Left renal cortex interstitium (tissue), 4 donors: ENCODE measurements around the gene DSTYK. TPM values are rescaled to one million over a fixed set of nuclear protein-coding genes. Genes with fewer than 3 reads are reported as not detected.
A peak's percentile ranks its signal among the peaks of the same experiment; 100 is the strongest.
"Not testable (repeated sequence)": the region's sequence is repeated elsewhere in the genome, so short reads cannot be mapped to it uniquely, and the experiment has no call there.

Experiments
- DNase-seq, 4 donors: peaks; one replicate each; pipeline ENCODE4 v3.0.0-alpha.2; 2013; ENCODE audit warnings: low read depth in 4 of 4, low spot score in 2 of 4, missing footprints in 1 of 4
- polyA plus RNA-seq, 4 donors: library from polyadenylated mRNA; unstranded; fragments of 120-200 nt; gene quantifications; one replicate each; pipeline ENCODE4 v1.2.1, GENCODE V29; 2013; ENCODE audit not compliant: insufficient read length in 4 of 4

DSTYK gene
- polyA plus RNA-seq, 4 donors = 16.3 to 19.9 (median 18.8) TPM

DNA sequence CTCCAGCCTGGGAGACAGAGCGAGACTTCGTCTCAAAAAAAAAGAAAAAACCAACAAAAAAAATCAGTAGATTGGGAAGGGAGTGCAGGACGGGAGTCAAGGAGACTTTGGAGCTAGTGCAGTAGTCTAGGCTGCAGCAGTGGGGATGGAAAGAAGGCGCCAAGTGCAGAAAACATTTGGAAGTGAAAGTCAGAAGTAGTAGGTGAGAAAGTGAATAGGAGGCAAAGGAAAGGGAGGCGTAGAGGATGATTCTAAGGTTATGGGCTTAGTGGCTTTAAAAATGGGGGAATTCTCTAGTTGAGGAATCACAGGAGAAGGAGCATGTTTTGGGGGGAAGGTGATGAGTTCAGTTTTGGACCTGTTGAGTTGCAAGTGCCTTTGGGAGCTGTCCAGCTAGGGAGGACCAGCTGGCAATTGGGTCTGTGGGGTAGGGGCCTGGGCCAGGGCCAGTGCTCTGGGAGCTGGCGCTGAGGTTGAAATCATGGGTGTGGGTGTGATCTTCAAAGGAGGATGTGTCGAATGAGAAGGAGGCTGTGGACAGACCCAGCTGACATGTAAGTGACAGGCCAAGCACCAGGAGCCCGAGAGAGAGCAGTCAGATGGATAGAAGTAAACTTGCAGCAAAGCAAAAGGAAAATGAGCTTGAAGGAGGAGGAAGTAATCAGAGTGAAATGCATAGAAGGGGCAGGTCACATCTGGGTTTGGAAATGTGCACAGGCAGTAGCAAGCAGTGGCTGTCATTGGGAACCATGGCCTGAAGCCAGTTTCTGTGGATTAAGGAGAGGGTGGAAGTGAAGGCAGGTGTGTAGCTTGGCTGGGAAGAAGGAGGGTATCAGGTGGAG is 32.1 kb upstream of the DSTYK start:
- DNase-seq = no peak

DNA sequence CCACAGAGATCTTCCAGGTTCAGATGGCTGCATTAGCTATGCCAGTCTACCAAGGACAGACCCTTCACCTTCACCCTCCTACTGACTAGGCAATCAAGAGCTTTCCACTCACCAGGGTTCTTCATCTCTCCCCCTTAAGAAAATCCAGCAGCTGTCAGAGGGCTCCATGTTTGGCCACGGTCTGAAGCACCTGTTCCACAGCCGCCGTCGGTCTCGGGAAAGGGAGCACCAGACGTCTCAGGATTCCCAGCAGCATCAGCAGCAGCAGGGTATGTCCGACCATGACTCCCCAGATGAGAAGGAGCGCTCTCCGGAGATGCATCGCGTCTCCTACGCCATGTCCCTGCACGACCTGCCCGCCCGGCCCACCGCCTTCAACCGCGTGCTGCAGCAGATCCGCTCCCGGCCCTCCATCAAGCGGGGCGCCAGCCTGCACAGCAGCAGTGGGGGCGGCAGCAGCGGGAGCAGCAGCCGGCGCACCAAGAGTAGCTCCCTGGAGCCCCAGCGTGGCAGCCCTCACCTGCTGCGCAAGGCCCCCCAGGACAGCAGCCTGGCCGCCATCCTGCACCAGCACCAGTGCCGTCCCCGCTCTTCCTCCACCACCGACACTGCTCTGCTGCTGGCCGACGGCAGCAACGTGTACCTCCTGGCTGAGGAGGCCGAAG is 30.0 kb upstream of the DSTYK start:
- DNase-seq = no peak

DNA sequence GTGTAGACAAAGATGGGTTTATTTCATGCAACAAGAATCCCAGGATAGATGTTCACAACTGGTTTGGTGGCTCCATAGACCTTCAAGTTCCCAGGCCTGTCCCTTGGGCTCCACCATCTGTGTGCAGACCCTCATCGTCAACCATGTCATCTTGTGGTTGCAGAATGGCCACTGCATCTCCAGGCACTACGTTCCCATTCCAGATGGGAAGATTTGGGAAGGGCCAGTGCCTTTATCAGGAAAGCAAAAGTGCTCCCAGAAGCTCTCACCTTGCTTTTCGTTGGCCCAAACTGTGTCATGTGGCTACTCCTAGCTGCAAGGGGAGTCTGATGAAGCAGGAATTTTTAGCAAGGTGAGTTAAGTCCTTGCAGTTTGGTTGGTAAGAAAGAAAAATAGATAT is 29.1 kb upstream of the DSTYK start:
- no peak for DNase-seq

DNA sequence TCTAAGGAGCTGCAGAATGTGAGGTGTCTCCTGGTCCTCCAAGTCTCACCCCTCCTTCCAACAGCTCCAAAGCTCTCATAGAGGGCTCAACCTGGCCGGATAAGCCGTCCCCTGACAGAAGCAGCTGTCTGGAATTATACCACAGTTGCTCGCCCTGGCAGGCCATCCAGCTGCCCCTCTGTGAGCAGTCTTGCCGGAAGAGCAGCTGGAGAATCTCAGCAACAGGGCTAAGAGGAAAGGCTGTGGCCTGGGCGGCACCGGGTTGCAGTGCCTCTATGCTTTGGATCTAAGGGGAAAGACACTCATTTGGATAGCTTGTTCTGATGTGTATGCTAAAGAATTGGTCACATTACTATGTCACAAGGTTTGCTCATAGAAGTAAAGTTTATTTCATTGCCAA is 28.6 kb upstream of the DSTYK start:
- DNase-seq = no peak

DNA sequence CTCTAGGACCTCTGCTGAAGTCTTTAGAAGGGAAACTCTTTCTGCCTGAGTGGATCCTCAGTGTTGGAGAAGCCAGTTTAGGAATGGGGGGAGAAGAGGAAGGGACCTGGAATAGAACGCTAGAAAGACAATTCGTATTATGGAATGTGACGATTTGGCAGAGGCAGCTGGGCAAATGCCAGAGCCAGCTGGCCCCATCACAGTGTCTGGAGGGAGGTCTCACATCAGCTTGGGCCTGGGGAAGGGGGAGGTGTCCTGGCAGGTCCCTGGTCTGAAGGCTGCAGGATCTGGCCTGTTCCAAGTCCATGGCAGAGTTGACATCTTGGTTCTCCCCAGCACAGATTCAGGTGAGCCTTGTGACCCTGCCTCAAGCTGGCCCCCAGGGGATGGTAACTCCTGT is 27.6 kb upstream of the DSTYK start:
- DNase-seq = no peak

DNA sequence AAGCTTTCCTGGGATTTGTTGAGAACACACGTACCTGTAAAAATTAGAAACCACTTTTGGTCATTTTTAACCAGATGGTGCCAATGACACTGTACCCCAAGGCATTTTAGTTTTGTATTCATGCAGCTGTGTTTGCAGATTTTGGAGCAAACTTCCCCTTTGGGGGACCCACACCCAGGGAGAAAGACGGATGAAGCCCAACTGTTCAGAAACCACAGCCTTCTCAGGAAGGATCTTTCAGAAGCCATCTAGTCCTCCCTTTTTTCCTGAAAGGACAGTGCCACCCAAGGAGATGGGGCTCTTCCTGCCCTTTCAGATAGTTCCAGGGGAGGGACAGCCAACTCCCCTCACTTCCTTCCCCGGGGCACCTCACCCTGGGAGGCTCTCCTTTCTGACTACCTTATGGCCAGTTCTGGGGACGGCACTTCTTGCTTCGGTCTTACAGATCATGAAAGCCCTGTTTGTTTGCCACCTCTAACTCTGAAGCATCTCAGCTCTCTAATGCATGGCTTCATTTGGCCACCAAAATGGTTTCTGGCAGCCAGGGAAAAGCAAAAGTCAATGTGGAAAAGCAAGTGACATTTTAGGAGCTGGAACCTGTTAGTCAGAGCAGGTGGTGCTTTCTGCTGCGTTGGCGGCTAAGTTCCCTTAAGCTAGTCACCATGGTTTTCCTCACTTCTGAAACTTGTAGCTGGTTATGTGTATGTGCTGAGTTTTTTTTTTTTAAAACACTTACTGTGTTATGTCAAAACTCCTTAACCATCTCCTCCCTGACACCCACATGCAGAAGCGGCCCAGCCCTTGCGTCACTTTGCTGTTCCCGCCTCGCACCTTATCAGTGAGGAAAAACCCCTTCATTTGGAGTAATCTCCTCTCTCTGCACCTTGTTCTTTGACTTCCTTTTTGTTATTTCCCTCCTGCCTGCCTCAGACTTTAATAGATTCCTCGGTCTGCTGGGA is 26.3 kb upstream of the DSTYK start:
- no peak for DNase-seq

DNA sequence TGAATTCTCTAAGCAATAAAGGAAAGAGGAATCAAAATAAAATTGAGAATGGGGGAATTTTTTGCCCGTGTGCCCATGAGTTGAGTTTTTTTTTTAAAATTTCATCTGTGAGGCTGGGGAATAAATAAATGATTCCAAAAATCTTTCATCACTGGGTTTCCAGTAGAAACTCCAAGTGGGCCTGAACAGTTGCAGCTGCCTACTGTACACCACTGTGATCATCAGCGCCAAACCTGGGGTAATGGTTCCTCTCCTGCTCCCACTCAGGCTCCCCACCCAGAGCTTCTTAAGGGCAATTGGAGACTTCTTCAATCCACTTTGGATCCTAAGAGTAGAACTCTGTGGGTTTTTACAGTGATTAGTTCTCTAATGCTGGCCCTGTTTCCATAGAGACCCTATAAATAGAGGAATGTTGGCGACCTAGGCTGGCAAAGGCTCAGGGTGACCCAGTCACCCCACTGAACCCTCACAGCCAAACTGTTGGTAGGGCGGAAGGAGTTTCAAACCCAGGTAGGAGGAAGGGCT is 25.5 kb upstream of the DSTYK start:
- DNase-seq = no peak

DNA sequence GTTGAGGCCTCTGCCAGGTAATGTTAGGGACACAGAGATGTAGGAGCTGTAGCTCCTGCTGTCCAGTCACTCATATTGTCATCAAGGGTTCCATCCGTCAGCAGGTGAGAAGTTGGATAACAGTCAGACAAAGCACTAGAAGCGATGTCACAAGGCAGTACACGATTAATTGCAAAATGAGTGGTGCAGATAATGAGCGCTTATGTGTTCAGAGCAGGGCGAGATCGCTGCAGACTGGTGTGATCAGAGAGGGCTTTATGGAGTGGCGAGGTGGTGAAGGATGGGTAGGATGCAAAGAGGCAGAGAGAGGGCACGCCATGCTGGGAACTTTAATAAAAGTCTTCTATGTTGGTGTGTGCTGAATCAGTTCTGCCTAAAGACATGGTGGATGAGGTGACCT is 25.0 kb upstream of the DSTYK start:
- DNase-seq = no peak

DNA sequence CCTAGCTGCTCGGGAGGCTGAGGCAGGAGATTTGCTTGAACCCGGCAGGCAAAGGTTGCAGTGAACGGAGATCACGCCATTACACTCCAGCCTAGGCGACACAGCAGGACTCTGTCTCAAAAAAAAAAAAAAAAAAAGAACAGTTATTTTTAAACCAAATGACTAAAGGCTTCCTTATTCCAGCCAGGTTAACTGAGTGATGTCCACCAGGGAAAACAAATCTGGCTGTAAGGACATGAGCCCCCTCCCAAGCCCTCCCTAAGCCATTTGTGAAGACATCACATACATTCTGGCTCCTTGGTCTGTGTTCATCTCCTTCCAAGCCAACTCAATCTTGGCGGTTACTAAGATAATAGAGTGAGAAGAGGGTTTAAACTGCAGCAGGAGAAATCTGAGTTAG is 24.4 kb upstream of the DSTYK start:
- no peak for DNase-seq

DNA sequence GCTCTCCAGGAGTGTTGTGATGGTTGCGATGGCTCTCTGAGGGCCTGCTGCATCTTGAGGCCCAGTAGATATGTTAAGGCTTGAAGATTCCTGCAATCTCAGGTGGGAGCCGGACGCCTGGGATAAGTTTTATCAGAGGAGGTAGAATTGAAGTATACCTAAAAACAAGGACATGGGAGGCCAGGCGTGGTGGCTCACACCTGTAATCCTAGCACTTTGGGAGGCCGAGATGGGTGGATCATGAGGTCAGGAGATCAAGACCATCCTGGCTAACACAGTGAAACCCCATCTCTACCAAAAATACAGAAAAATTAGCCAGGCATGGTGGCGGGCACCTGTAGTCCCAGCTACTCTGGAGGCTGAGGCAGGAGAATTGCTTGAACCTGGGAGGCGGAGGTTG is 22.5 kb upstream of the DSTYK start:
- DNase-seq = not testable (repeated sequence)

DNA sequence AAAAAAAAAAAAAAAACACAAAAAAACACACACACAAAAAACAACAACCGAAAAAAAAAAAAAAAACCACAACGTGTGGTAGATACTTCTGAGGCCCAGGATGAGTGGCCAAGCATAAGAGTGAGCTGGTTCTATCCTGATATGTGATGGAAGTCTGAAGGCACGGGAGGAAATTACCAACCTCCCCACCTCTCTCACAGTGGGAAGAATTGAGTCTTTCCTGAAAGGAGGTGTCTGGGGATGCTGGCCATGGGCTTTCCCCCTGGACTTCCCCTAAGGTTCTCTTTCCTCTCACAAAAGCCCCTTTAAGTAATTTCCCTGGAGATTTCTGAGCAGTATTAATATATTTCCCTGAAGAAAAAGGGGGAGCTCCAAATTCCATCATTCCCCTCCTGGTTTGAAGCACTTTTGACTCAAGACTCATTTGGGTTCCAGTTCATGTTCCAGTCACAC is 21.5 kb upstream of the DSTYK start:
- no peak for DNase-seq

DNA sequence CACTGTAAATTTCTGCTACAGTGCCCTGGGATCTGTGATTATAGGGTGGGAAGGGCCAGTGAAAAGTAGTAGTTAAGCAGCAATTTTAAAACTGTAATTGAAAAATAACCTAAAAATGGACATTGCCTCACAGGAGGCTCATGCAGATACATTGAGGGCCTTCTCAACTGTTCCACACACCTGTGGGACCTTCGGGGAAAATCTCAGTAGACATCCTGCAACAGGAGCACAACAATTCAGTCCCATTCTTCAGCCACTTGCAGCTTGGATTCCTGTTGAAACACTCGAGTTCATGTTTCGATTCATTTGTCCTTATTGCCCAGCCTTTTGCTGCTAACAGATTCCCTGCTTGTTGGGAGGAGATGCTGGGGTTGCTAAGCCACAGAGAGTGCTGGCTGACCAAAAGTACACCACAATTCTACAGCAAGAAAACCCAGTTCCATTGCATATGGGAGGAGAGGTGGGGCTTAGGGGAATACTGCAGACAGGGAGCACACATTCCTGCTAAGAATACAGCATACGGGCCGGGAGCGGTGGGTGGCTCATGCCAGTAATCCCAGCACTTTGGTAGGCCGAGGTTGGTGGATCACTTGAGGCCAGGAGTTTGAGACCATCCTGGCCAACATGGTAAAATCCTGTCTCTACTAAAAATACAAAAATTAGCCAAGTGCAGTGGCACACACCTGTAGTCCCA is 20.8 kb upstream of the DSTYK start:
- DNase-seq = no peak

DNA sequence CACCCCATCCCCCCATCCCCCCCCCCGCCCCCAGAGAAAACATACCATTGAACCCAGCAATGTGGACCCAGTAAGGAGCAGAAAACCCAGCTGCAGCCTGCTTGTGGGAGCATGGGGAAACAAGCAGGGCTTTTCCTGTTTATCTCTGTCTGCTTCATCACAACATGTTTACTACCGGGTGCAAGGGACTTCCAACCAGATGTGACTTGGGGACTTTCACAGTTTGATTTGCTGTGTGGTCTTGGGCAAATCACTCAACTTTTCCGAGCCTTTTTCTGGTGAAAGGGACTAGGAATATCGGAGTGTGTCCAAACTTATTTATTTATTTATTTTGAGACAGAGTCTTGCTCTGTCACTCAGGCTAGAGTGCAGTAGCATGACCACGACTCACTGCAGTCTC is 19.5 kb upstream of the DSTYK start:
- no peak for DNase-seq

DNA sequence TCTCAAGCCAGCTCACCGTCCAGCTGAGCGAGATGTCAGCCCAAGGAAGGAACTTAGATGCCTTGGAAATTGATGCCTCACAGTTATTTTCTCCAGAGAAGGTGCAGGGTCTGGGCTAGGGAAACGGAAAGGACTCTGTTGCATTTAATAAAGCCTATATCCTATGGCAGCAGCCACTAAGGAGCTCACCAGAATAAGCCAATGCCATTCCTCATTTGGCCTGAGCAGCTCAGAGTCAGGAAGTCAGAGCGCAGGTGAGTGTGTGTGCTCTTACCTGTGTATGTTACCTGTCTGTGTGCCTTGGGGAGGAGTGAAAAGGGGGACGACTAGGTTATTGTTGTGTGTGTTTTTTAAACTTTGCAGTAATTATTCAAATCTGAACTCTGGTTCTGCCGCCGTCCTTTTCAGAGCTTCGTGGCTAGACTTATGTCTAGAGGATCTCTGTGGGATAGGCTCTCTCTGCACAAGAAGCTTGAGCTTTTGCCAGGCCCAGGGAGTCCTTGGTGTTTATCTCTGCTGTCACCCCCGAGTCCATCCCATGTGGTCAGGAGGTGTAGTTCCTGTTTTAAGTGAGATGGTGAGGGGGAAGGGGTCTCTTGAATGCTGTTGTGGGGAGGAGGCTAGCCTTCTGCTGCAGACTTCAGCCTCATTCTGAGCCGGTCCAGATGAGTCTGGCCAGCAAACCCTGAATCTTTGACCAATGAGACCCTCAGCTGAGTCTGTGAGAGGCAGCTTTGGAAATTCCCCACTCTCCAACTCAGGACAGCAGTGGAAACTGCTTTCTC is 18.6 kb upstream of the DSTYK start:
- DNase-seq = no peak

DNA sequence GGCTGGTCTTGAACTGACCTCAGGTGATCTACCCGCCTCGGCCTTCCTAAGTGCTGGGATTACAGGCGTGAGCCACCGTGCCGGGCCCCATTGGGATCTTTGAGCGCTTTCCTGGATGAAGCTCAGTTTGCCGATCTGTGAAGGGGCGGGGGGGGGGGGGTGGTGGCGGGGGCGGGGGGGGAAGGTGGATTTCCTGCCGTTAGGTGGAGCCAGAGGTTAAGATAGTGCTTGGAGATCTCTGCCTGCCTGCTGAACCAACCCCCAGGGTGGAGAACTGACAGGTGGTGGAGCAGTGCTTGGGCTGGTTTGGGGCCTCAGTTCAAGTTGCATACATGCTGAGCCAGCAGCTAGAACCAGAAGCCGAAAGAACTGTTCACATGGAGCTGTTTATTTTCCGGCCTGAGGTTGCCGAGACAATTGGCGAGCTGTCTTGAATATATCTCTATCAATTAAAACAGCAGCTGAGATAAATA is 17.9 kb upstream of the DSTYK start:
- DNase-seq = no peak

DNA sequence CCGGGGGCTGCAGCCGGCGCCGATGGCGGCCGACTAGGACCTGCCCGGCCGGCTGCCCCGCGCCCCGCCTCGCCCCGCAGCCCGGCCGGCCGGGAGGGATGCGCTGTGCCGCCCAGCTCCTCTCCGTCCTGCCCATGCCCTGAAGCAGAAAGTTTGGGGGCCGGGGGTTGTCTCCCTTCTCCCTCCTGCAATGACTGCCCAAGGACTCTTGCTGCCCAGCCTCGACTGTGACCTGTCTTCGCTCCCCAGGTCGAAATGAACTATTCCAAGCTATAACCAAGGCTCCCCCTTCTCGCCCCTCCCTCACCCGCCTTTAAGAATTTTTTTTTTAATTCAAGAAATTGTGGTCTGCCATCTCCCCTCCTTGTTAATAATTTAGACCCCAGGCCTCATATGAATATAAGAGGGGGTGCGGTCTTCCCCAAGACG is 16.6 kb upstream of the DSTYK start:
- DNase-seq = no peak

DNA sequence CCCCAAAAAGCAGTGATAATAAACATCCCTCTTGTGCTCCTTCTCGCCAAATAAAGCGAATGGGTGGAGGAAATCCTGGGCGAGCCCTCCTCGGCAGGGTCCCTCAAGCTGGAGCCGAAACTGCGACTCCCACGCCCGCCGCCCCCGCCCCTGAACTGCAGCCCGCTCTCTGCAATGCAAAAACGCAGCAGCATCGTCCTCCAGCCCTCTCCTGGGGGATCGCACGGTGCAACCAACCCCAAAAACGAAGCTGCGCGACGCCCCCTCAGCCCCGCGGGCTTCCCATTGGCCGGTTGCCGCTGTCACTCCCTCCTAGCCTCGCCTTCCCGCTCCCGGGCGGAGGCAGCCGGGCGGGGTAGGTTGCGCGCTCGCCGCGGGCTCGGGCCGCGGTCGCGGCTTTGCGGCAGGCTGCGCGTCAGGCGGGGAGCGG is 16.1 kb upstream of the DSTYK start, which contains the start of gene TMCC2:
Gene TMCC2, plus strand, starts transcription at position 363 of the 430 bp plus-strand sequence. CDS start 619 bp downstream, outside the sequence.
- DNase-seq = peak; percentile 68 to 91 (median 82)

DNA sequence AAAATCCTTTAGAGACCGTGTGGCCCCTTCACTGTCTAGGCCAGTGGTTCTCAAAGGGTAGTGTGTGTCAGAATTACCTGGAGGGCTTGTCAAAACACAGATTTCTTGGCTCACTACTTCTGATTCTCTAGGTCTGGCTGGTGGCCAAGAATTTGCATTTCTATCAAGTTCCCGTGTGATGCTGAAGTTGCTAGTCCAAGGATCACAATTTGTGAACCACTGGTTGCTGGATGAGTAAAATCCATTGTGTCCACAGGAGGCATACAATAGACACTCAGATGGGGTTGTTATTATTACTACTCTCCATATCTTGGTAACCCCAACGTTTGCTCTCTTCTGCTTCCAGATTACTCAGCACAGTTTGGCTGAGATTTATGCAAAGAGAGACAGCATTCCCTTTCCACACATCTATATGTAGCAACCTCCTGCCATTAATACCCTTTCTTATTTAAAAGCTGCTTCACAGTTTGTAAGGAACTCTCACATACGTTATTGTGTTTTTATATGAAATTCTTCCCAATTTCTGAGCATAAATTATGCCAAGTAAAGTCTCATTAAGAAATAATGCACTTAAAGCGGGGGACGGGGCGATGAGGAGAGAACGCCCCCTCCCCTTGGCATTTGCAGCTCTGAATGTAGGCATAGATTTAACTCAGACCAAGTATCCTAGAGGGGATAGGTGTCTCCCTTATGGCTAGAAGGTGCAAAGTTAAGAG is 15.5 kb upstream of the DSTYK start:
- DNase-seq = no peak
